ENCODE data around the gene ASIC1.
"Not testable (repeated sequence)": the region's sequence is repeated elsewhere in the genome, so short reads cannot be mapped to it uniquely, and the experiment has no call there.

Gene ASIC1

DNA sequence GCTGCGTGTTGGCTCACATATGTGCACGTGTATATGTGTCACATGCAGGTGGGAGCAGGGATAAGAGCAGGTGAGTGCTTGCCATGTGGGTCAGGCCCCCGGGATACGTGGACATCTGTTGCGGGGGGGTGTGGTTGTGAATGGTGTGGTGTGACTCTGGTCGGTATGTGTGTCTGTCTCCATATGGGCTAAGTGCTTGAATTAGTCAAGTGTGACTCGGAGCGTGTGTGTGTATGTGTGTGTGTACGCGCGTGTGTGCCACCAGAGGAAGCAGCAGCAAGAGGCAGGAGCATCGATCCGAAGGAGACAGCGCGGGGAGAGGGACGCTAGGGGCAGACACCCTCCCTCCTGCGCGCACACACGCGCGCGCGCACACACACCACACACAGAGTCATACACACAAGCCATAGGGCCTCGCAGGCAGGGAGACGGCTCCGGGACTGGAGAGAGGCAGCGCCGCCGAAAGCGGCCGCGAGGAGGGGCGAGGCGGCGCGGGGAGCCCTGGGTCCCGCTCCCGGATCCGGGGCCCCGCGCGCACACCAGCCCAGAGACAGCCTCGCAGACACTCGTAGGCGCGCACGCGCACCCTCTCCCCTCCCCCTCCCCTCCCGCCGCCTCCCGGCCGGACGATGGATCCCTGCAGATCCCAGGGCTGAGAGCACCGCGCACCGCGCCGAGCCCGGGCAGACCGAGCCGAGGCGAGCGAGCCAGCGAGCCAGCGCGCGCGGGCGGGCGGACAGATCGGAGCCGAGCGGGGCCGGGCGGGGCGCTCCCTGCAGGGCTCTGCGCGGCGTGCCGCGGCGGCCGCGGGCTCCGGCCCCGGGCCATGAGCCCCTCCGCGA lies at the start of gene ASIC1:
ASIC1 (plus strand) TSS at position 597 of the 842 bp plus-strand sequence. CDS start 1,171 bp downstream, outside the sequence.
- DNase-seq (ENCODE audit: extremely low read depth in 1 of 2, low read depth in 1 of 2), result peak in 1 of 2 donors; percentile 27

DNA sequence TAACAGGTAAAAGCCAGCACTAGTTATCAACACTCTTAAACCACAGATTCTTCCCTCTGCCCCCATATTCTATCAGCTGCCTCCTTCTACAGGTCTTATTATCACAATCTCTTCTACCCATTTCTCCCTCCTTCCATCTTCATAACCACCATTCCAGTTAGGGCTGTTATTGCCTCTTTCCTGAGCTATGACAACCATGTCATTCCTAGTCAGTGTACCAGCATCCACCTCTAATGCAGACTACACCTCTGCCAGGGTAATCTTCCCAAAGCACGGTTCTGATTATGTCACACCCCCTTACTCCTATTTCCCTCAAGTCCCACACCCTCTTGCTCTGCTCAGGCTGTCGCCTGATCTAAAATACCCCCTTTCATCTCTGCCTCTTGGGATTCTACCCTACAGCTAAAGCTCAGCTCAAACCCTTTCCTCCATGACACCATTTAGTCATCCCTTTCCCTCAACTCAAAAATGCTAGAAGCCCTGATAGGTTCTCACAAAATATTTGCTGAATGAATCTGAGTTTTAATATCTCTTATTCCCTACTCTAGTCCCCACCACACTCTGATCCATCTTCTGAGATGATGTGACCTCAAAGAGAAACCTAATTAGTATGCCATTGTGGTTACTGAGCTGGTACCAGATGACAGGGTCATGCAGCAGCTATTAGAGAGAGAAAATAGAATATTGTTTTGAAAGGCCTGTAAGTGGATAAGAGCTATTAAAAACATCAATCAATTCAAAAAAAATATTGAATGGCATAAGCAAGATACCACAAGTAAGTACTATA lies 43.8 kb upstream of the ASIC1 start:
- DNase-seq (ENCODE audit: extremely low read depth in 1 of 2, low read depth in 1 of 2), result no peak

DNA sequence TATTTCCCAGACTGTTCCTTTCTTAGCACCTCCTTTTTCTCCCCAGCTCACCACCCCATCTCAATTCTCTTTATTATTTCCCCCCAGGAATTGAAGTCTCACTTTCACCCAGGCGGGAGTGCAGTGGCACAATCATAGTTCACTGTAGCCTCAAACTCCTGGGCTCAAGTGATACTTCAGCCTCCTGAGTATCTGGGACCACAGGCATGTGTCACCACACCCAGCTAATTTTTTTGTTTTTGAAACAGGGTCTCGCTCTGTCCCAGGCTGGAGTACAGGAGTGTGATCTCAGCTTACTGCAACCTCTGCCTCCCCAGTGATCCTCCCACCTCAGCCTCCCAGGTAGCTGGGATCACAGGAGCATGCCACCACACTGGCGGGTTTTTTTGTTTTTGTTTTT lies 43.1 kb upstream of the ASIC1 start:
- DNase-seq (ENCODE audit: extremely low read depth in 1 of 2, low read depth in 1 of 2), result no peak

DNA sequence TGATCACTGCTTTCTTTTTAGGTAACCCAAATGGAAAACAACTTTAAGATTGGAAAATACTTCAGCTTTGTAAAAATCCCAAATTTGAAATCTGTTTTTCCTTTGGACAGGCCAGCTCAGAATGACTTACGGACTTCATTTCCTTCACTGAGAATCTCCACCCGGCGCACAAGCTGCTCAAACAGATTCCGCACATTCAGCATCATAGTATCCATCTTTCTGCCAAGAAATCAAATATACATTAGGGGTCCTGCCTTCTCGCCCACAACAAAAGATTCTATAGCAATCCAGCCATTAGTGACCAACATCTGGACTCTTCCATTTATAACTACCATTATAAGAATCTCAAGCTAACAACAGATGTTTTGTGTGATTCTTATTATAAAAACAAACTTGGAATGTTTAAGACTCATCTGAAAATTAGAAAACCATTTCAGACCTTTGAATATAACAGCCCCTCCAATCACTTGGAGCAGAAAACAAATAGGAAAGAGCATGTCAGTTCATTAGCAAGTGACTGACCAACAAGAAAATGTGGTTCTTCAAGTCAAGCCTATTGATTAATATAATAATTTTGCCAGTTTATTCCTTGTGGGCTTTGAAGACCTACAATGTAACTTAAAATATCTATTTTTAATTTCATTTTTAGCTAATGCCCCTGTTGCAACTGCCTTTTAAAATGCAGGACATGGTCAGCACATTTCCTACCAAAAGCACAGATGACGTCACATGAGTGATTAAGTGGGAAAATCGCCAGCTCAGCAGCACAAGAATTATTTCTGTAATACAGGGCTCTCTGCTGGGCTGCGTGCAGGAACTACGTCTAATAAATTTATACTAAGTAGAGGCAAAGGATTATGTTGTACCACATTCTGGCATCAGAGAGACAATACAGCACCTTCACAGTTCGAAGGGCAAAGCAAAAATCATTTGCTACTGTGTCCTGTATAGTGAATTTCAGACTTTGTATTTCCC lies 40.6 kb upstream of the ASIC1 start:
- DNase-seq (ENCODE audit: extremely low read depth in 1 of 2, low read depth in 1 of 2), result no peak

DNA sequence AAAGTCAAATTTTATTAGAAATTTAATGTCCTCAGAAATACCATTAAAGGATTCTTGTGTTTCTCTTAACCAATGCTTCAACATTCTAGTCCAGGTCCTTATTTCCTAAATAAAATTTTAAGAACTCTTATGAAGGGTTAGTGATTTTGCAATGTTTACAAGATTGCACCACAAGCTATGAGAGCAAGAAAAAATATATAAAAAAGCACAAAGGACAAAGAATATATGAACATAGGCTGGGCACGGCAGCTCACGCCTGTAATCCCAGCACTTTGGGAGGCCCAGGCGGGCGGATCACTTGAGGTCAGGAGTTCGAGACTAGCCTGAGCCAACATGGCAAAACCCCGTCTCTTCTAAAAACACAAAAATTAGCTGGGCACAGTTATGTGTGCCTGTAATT lies 39.8 kb upstream of the ASIC1 start:
- no peak for DNase-seq (ENCODE audit: extremely low read depth in 1 of 2, low read depth in 1 of 2)

DNA sequence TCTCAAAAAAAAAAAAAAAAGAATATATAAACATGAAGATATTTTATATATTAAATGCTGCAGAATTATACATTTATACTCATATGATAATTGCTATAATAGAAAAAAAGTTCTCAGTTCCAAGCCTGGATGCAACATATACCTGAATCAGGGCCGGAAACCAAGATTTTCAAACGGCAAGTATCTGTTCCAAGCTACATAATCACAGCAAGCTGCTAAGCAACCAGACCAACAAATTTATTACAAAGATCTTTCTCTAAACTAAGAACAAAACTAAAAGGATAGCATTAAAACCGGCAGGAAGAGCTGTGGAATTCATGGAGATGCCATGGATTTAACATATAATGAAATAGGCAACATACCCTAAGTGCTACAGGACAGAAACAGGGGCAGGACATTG lies 39.2 kb upstream of the ASIC1 start:
- no peak for DNase-seq (ENCODE audit: extremely low read depth in 1 of 2, low read depth in 1 of 2)

GRCh38 chr12:50018968-50019367 lies 38.4 kb upstream of the ASIC1 start:
- no peak for DNase-seq (ENCODE audit: extremely low read depth in 1 of 2, low read depth in 1 of 2)

DNA sequence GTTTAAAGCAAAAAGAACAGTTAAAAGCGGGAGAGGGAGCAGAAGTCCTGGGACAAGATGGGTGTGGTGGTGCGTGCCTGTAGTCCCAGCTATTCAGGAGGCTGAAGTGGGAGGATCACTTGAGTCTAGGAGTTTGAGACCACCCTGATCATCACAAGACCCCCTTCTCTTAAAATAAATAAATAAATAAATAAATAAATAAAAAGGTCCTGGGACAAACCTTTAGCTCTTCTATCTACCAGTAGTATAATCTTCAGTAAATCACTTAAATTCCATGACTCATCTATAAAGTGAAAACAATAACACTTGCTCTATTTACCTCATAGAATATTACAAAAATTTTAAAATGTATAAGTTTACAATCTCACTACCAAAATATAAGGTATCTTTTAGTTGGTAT lies 37.9 kb upstream of the ASIC1 start:
- no peak for DNase-seq (ENCODE audit: extremely low read depth in 1 of 2, low read depth in 1 of 2)

- no peak for DNase-seq (ENCODE audit: extremely low read depth in 1 of 2, low read depth in 1 of 2)
Measured at GRCh38 chr12:50021031-50021430, 36.4 kb upstream of the ASIC1 start.

DNA sequence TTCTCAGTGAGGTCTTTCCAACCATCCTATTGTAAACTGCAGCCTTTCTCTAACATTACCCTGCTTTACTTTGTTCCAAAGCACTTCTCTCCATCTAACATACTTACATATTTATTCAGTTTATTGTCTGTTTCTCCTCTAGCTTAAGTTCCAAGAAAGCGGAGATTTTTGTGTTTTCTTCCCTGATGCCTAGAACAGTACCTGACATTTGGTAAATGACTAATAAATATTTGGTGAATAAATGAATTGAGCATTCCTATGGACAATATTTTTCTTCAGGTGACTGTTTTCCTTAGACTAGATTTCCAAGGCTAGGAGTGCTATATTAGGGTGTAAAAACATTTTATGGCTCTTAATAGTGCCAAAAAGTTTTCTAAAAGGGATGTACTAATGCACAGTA lies 34.5 kb upstream of the ASIC1 start:
- DNase-seq (ENCODE audit: extremely low read depth in 1 of 2, low read depth in 1 of 2), result no peak

DNA sequence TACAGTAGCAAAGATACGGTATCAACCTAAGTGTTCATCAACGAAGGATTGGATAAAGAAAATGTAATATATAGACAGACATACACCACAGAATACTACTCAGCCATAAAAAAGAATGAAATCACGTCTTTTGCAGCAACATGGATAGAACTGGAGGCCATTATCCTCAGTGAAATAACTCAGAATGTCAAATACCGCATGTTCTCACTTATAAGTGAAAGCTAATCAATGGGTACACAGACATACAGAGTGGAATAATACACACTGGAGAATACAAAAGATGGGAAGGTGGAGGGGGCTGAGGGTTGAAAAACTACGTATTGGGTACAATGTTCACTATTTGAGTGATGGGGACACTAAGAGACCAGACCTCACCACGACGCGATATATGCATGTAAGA lies 33.2 kb upstream of the ASIC1 start:
- DNase-seq (ENCODE audit: extremely low read depth in 1 of 2, low read depth in 1 of 2), result no peak

DNA sequence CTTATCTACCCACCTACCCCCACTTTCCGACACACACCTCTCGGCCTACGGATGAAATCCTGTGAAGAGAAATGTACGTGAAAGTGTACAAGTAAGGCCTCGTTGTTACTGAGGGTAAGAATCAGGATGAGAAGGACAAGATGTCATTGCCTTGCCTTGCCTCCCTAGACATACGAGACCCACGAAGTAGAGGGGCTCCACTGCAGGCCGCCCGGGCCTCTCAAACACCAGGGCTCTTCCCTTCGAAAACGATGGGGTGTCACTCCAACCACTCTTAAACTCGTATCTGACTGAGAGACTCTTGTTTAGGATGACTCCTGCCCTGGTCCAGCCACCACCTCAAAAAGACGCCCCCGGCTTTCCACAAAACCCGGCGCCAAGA lies 32.6 kb upstream of the ASIC1 start:
- no peak for DNase-seq (ENCODE audit: extremely low read depth in 1 of 2, low read depth in 1 of 2)

- peak; percentile 87 to 95 for DNase-seq (ENCODE audit: extremely low read depth in 1 of 2, low read depth in 1 of 2)
Measured at GRCh38 chr12:50025187-50026059, 32.0 kb upstream of the ASIC1 start, which contains the start of gene RACGAP1. RACGAP1 (minus strand) TSS chr12:50025494; CDS start chr12:50016715, 8,779 bp downstream.

DNA sequence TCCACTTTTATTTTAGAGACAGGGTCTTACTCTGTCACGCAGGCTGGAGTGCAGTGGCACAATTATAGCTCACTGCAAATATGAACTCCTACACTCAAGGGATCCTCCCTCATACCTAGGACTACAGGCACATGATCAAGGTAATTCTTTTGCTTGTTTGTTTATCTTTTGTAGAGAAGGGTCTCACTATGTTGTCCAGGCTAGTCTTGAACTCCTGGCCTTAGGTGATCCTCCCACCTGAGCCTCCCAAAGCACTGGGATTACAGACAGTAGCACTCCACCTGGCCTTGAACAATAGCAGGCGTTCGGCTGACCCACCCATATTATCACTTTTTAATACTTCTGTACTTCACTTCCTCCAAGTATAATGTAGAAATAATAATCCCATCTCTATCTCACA lies 30.7 kb upstream of the ASIC1 start:
- no peak for DNase-seq (ENCODE audit: extremely low read depth in 1 of 2, low read depth in 1 of 2)

DNA sequence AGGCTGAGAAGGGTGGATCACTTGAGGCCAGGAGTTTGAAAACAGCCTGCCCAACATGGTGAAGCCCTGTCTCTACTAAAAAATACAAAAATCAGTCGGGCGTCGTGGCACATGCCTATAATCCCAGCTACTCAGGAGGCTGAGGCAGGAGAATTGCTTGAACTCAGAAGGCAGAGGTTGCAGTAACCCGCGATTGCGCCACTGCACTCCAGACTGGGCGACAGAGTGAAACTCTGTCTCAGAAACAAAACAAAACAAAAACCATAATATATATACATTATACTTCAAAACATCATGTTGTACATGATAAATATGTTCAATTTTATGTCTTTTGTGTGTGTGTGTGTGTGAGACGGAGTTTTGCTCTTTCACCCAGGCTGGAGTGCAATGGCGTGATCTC lies 26.9 kb upstream of the ASIC1 start:
- DNase-seq (ENCODE audit: extremely low read depth in 1 of 2, low read depth in 1 of 2), result not testable (repeated sequence)

DNA sequence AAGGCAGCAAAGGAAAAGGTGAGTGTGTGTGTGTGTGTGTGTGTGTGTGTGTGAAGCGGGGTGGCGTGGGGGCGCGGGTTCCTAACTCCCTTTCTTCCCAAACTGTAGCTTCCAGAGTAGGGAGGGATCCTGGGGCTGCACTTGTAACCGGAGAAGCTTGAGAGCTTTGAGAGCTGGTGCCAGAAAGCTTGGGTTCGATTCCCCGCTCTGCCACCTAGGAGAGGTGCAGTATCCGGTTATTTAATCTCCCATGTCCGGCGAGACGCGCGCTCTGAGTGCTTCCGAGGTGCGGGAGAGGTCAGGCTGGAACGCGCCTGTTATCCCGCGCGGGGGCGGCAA lies 24.9 kb upstream of the ASIC1 start:
- DNase-seq (ENCODE audit: extremely low read depth in 1 of 2, low read depth in 1 of 2), result no peak

- DNase-seq (ENCODE audit: extremely low read depth in 1 of 2, low read depth in 1 of 2), result no peak
Measured at GRCh38 chr12:50032854-50033581, 24.4 kb upstream of the ASIC1 start.

DNA sequence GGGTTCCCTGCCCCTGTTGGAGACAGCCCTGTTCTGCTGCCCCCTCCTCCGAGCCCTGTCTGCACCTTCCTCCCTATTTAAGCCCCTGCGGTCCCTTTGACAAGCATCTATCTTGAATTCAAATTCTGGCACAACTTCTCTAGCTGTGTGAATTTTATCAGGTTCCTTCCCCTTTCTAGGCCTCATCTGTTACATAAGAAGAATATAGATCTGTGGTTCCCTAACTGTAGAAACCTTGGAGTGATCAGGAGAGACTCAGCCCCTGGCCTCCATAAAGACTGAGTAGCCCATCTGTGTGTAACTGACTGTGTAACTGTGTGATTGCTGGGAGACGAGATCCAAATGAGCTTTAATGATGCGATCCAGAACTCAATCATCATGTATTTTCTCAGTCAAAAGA lies 19.1 kb upstream of the ASIC1 start:
- DNase-seq (ENCODE audit: extremely low read depth in 1 of 2, low read depth in 1 of 2), result no peak

DNA sequence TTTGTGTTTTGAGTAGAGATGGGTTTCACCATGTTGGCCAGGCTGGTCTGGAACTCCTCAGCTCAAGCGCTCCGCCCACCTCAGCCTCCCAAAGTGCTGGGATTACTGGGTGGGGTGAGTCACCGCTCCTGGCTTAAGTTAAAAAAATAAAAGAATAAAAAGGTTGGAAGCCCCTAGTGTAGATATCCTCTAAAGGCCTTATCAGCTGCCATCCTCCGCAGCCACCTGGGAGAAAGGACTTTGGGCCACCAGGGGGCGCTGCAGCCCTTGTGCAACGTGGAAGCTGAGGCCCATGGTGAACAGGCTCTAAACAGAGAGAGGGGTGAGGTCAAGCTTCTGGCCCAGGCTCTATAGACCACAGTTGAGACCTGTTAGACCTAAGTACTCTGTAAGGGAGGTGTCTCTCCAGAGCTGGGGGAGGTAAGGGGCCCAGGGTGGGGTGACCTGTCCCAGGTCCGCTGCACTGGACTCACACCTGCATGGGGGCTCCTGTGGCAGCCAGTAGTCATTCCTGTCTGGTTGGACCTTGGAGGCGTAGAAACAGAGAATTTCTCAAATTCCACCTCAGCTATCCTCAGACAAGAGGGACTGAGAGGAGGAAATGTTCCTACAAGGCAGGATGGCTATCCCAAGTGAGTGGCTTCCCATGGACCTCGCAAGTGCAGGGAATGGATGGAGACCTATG lies 18.1 kb upstream of the ASIC1 start:
- peak; percentile 68 to 80 for DNase-seq (ENCODE audit: extremely low read depth in 1 of 2, low read depth in 1 of 2)

Measured in stimulated activated CD8-positive, alpha-beta memory T cell treated with anti-CD3 and anti-CD28 coated beads, Interleukin-7, amount 100 ng/mL, for 48 hours (primary cell).